Nephron (organoid): ENCODE data around the gene TICAM1.

ENCODE experiments used
- H3K27ac Mint-ChIP-seq, 3 experiments: 2 replicates each; pipeline ENCODE4 v1.8.0; 2020; ENCODE audit warnings: mixed read lengths in 3 of 3, mild to moderate bottlenecking in 2 of 3, moderate library complexity in 1 of 3
- H3K27me3 Mint-ChIP-seq: 2 replicates; pipeline ENCODE4 v1.8.0; 2021; ENCODE audit warnings: low read depth, mild to moderate bottlenecking, moderate library complexity, mixed read lengths
- H3K36me3 Mint-ChIP-seq: 2 replicates; pipeline ENCODE4 v1.8.0; 2020; ENCODE audit warnings: low read depth, mixed read lengths
- H3K4me1 Mint-ChIP-seq: 2 replicates; pipeline ENCODE4 v1.8.0; 2020; ENCODE audit warnings: mixed read lengths
- H3K4me3 Mint-ChIP-seq, 3 experiments: 2 replicates each; pipeline ENCODE4 v1.8.0; 2020; ENCODE audit warnings: mild to moderate bottlenecking in 3 of 3, mixed read lengths in 3 of 3, moderate library complexity in 2 of 3
- H3K9me3 Mint-ChIP-seq: 2 replicates; pipeline ENCODE4 v1.8.0; 2020; ENCODE audit warnings: mixed read lengths
- TF ChIP-seq, protein P1 (sequence below), 3 experiments: fragments of 200-600 bp; sonication (generic); IDR thresholded peaks; one replicate each; pipeline ENCODE4 v1.5.0; 2021; ENCODE audit warnings: antibody characterized with exemption in 3 of 3; ENCODE audit not compliant: unreplicated experiment in 3 of 3

TICAM1 gene

DNA sequence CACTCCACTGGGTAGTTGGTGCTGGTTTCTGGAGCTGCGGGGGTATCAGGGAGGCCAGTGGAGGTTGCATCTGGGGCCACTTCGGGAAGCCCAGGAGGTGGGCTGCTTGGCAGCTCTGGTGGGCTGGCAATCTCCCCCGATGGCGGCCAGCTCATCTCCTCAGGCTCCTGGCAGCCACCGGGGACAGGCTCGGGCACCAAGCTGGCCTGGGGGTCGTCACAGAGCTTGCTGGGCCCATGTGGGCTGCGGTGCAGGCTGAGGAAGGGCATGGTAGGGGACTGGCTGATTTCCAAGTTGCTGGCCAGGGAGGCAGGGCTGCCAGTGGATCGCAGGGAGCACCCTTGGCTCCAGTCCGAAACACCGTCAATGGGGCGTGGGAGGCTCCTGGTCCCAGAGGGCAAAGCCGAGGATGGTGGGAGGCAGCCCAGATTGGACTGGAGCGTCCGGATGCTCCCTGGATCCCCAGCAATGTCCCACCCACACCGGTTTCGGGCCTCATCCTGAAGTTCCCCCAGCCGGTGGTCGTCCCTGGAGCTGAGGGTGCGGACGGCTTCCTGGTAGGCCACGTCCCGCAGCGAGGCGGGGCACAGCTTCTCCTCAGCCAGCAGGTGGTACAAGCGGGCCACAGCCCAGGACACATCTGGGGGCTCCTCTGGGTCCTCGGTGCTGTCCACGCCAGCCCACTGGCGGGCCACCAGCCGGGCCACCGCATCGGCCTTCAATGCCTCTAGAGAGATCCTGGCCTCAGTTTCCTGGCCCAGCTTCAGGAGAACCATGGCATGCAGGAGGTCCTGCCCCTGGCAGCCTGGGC, 13.8 kb downstream of the TICAM1 start:
- Mint-ChIP-seq H3K9me3 (no peaks in the 10 kb centered on the region), H3K4me1 (peaks cover 7% of the 10 kb centered on the region), H3K36me3 (peaks cover 4% of the 10 kb centered on the region), H3K4me3 (no peak overlapping the region), H3K27ac (no peak overlapping the region), H3K27me3 (peaks cover 3% of the 10 kb centered on the region)
- TF ChIP-seq, protein P1, sequence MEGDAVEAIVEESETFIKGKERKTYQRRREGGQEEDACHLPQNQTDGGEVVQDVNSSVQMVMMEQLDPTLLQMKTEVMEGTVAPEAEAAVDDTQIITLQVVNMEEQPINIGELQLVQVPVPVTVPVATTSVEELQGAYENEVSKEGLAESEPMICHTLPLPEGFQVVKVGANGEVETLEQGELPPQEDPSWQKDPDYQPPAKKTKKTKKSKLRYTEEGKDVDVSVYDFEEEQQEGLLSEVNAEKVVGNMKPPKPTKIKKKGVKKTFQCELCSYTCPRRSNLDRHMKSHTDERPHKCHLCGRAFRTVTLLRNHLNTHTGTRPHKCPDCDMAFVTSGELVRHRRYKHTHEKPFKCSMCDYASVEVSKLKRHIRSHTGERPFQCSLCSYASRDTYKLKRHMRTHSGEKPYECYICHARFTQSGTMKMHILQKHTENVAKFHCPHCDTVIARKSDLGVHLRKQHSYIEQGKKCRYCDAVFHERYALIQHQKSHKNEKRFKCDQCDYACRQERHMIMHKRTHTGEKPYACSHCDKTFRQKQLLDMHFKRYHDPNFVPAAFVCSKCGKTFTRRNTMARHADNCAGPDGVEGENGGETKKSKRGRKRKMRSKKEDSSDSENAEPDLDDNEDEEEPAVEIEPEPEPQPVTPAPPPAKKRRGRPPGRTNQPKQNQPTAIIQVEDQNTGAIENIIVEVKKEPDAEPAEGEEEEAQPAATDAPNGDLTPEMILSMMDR (IDR thresholded peaks at IDR 0.05; ENCODE audit: unreplicated experiment in 3 of 3) = no peak

DNA sequence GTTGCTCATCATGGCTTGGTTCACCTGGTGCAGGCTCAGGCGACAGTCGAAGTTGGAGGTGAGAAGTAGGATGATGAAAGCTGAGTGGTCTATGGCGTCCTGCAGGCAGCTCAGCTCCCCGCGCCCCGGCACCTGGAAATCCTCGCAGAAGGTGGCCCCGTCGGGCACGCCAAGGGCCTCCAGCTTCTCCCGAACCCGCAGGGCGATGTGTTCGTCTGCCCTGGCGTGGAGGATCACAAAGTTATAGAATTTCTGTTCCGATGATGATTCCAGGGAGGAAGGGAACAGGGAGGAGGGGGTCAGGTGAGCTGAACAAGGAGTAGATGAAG, 14.6 kb downstream of the TICAM1 start:
- TF ChIP-seq, protein P1 (IDR thresholded peaks at IDR 0.05; ENCODE audit: unreplicated experiment in 3 of 3) = no peak
- peaks cover 7% of the 10 kb centered on the region for H3K4me1 Mint-ChIP-seq
- no peak overlapping the region for H3K27ac Mint-ChIP-seq
- H3K36me3 Mint-ChIP-seq = peaks cover 4% of the 10 kb centered on the region
- no peak overlapping the region for H3K4me3 Mint-ChIP-seq
- H3K9me3 Mint-ChIP-seq = no peaks in the 10 kb centered on the region
- peaks cover 3% of the 10 kb centered on the region for H3K27me3 Mint-ChIP-seq

DNA sequence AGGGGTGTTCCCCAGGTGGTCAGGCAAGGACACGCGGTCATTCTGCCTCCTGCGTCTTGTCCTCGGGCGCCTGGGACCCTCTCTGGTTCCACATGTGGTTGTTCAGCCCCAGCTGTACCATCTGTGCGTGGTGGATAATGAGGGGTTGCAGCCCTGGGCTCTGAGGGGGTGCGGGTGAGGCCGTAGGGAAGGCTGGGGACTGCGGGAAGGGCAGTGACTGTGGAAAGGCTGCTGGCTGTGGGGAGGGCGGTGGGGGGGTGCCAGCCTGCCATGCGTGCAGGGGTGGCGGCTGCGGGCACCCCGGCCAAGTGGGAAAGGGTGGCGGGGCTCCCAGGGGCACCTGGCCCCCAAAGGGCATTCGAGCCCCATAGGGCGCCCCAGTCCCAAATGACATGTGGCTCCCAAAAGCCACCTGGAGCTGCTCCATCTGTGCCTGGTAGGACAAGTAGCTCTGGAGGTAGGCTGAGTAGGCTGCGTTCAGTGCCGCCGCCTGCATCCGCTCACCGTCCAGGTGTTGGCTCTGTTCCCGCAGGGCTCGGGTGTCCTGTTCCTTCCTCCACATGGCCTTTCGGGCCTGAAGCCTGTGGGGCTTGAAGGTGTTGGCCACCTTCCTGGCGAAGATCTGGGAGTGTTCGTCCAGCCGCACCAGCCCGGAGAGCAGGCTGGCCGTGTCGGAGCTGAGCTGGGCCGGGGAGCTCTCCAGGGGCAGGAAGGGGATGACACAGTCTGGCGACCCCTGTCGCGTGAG, 15.1 kb downstream of the TICAM1 start:
- Mint-ChIP-seq H3K9me3 (no peaks in the 10 kb centered on the region), H3K36me3 (peaks cover 4% of the 10 kb centered on the region), H3K4me1 (peaks cover 7% of the 10 kb centered on the region), H3K27ac (no peak overlapping the region), H3K4me3 (no peak overlapping the region), H3K27me3 (peaks cover 3% of the 10 kb centered on the region)
- TF ChIP-seq, protein P1 (IDR thresholded peaks at IDR 0.05; ENCODE audit: unreplicated experiment in 3 of 3) = no peak

DNA sequence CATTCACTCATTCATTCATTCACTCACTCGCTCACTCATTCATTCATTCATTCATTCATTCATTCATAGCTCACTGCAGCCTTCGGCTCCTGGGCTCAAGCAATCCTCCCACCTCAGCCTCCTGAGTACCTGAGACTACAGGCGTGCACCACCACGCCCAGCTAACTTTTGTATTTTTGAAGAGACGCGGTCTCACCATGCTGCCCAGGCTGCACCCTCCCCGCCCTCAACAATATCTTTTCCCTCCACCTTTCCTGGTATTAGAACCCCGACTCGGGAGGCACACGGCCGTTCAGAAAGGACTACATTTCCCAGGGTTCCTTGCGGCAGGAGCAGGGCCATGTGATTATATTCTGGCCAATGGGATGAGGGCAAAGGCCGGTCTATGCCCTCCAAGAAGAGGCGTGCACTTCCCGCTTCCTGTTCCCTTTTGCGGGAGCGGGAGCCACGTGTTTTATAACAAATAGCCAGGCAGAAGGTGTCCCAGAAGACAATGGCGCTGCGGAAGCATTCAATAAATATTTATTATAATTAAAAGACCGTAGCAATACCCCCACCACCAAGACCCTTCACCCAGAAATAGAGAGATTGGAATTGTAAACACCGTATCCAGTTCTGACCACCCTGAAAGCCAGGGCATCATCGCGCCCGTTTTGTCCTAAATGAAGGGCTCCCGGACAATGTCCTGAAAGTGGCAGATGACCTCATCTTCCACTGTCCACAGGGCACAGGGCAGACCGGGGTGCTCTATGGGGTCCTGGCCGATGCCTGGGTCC, 15.9 kb downstream of the TICAM1 start:
- Mint-ChIP-seq H3K4me3 (peak overlapping the region; percentile 72 to 80 (median 77)), H3K9me3 (no peaks in the 10 kb centered on the region), H3K4me1 (peaks cover 7% of the 10 kb centered on the region), H3K27me3 (peaks cover 3% of the 10 kb centered on the region), H3K27ac (peak overlapping the region; percentile 27 to 56 (median 32)), H3K36me3 (peaks cover 4% of the 10 kb centered on the region)
- TF ChIP-seq, protein P1 (IDR thresholded peaks at IDR 0.05; ENCODE audit: unreplicated experiment in 3 of 3) = no peak

DNA sequence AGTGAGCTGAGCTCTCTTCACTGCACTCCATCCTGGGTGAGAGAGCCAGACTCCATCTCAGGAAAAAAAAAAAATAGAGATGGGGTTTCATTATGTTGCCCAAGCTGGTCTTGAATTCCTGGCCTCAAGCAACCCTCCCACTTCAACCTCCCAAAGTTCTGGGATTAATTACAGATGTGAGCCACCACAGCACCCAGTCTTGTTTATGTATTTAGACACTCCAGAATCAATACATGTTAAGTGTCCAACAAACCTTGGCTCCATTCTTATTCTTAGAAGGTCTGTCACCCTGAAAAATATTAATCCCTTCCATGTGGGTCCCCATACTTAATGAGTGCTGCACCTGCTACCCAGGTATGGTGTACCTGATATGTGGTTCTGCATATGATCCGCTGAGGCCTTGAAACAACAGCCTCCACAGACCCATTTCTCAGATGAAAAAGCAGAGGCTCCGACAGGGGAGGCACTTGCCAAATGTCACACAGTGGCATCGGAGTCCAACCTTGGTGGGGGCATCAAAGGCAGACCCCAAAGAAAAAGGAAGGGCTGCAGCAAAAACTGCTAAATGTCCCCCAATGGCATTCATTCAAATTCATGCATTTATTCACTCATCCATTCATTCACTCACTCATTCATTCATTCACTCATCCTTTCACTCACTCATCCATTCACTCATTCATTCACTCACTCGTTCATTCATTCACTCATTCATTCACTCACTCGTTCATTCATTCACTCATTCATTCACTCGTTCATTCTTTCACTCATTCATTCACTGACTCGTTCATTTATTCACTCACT, 16.7 kb downstream of the TICAM1 start:
- Mint-ChIP-seq H3K27me3 (peaks cover 3% of the 10 kb centered on the region), H3K4me1 (peaks cover 7% of the 10 kb centered on the region), H3K36me3 (peaks cover 4% of the 10 kb centered on the region), H3K27ac (no peak overlapping the region), H3K9me3 (no peaks in the 10 kb centered on the region), H3K4me3 (peak overlapping the region in 2 of 3 experiments; percentile 77 to 80)
- TF ChIP-seq, protein P1 (IDR thresholded peaks at IDR 0.05; ENCODE audit: unreplicated experiment in 3 of 3) = no peak
